ENCODE results near the gene ARHGEF1. TPM values are rescaled to one million over a fixed set of nuclear protein-coding genes. Genes with fewer than 3 reads are reported as not detected.

Gene ARHGEF1
- polyA plus RNA-seq, 1 donor (not counting 4 experiments of a cell fraction or from before 2014, with no cell fraction given), result 30.5 TPM

- Histone ChIP-seq H3K79me2 (ENCODE audit: control insufficient read depth, insufficient read depth, low read length) (peaks cover 42% of the 10 kb centered on the region), H3K9me3 (ENCODE audit: control insufficient read depth, low read depth, low read length) (no peaks in the 10 kb centered on the region), H3K4me2 (ENCODE audit: control insufficient read depth, extremely low read depth, insufficient read depth, low read depth, low read length) (peak overlapping the region; percentile 96), H2AFZ (ENCODE audit: control insufficient read depth, low read length) (peak overlapping the region; percentile 71), H3K36me3 (ENCODE audit: control insufficient read depth in 2 of 2, extremely low read depth in 1 of 2, insufficient read depth in 2 of 2, low read length in 2 of 2) (peaks cover 8% of the 10 kb centered on the region in 2 experiments), H3K9me1 (ENCODE audit: control insufficient read depth, extremely low read depth, insufficient read depth, low read length) (peaks cover 6% of the 10 kb centered on the region), H3K4me1 (ENCODE audit: control insufficient read depth, extremely low read depth, insufficient read depth, low read length) (peaks cover 45% of the 10 kb centered on the region), H3K27ac (ENCODE audit: control insufficient read depth, insufficient read depth, low read length) (peak overlapping the region; percentile 83), H3K9ac (ENCODE audit: control insufficient read depth, extremely low read depth, insufficient read depth, low read length) (peak overlapping the region; percentile 93), H4K20me1 (ENCODE audit: control insufficient read depth, extremely low read depth, insufficient read depth, low read length) (no peaks in the 10 kb centered on the region), H3K4me3 (ENCODE audit: control insufficient read depth in 2 of 3, extremely low read depth in 1 of 3, insufficient read depth in 2 of 3, low read depth in 1 of 3, low read length in 3 of 3) (peak overlapping the region; percentile 94 to 99 (median 99)), H3K27me3 (ENCODE audit: control insufficient read depth, extremely low read depth, insufficient read depth, low read length) (no peaks in the 10 kb centered on the region)
- DNase-seq (ENCODE audit: low read depth, low spot score) (peak; percentile 78), FAIRE-seq (peak; percentile 44)
- peak in 1 of 3 experiments; percentile 24 for TF ChIP-seq CTCF (optimal IDR thresholded peaks at IDR 0.05 in 1 of 3, IDR thresholded peaks at IDR 0.05 in 1 of 3, conservative IDR thresholded peaks at IDR 0.05 in 1 of 3; ENCODE audit: extremely low read depth in 1 of 3, insufficient read depth in 2 of 3, low read length in 3 of 3)
- TF ChIP-seq EZH2 (IDR thresholded peaks at IDR 0.05; ENCODE audit: low read length), result no peak
- dilution Hi-C loops (cut with MboI; ENCODE audit: extremely low pct_ligation_motif_present, low sequenced_read_pairs), result no loop called here
These were observed 1.1 kb downstream of the ARHGEF1 start for GRCh38 chr19:41883821-41884733.

GRCh38 chr19:41886761-41887710 is 4.1 kb downstream of the ARHGEF1 start:
- Histone ChIP-seq H2AFZ (ENCODE audit: control insufficient read depth, low read length) (no peak overlapping the region), H3K4me3 (ENCODE audit: control insufficient read depth in 2 of 3, extremely low read depth in 1 of 3, insufficient read depth in 2 of 3, low read depth in 1 of 3, low read length in 3 of 3) (peak overlapping the region in 2 of 3 experiments; percentile 31 to 44), H3K4me2 (ENCODE audit: control insufficient read depth, extremely low read depth, insufficient read depth, low read depth, low read length) (peak overlapping the region; percentile 74), H4K20me1 (ENCODE audit: control insufficient read depth, extremely low read depth, insufficient read depth, low read length) (no peaks in the 10 kb centered on the region), H3K9ac (ENCODE audit: control insufficient read depth, extremely low read depth, insufficient read depth, low read length) (peak overlapping the region; percentile 80), H3K27ac (ENCODE audit: control insufficient read depth, insufficient read depth, low read length) (peak overlapping the region; percentile 82), H3K9me1 (ENCODE audit: control insufficient read depth, extremely low read depth, insufficient read depth, low read length) (peaks cover 6% of the 10 kb centered on the region), H3K79me2 (ENCODE audit: control insufficient read depth, insufficient read depth, low read length) (peaks cover 56% of the 10 kb centered on the region), H3K4me1 (ENCODE audit: control insufficient read depth, extremely low read depth, insufficient read depth, low read length) (peaks cover 45% of the 10 kb centered on the region), H3K9me3 (ENCODE audit: control insufficient read depth, low read depth, low read length) (no peaks in the 10 kb centered on the region), H3K27me3 (ENCODE audit: control insufficient read depth, extremely low read depth, insufficient read depth, low read length) (no peaks in the 10 kb centered on the region), H3K36me3 (ENCODE audit: control insufficient read depth in 2 of 2, extremely low read depth in 1 of 2, insufficient read depth in 2 of 2, low read length in 2 of 2) (peaks cover 20% of the 10 kb centered on the region in 2 experiments)
- TF ChIP-seq EZH2 (IDR thresholded peaks at IDR 0.05; ENCODE audit: low read length), result no peak
- no peak for TF ChIP-seq CTCF (optimal IDR thresholded peaks at IDR 0.05 in 1 of 3, IDR thresholded peaks at IDR 0.05 in 1 of 3, conservative IDR thresholded peaks at IDR 0.05 in 1 of 3; ENCODE audit: extremely low read depth in 1 of 3, insufficient read depth in 2 of 3, low read length in 3 of 3)
- DNase-seq (ENCODE audit: low read depth, low spot score) (no peak), FAIRE-seq (peak; percentile 69)
- dilution Hi-C loops (cut with MboI; ENCODE audit: extremely low pct_ligation_motif_present, low sequenced_read_pairs), result no loop called here
